Spinal cord (tissue), 10 donors: ENCODE results near the gene TRMT44. TPM values are rescaled to one million over a fixed set of nuclear protein-coding genes. Genes with fewer than 3 reads are reported as not detected.
"Not testable (repeated sequence)": the region's sequence is repeated elsewhere in the genome, so short reads cannot be mapped to it uniquely, and the experiment has no call there.

ENCODE experiments used
- DNase-seq, 6 donors: peaks; one replicate each; pipeline versions ENCODE4 v3.0.0 to v3.0.0-alpha.2; 2013 to 2015; ENCODE audit warnings: low spot score in 6 of 6, low read depth in 4 of 6
- H3K27ac ChIP-seq: one replicate; pipeline ENCODE4 v1.5.1; 2013; ENCODE audit warnings: low read depth, low read length, control low read depth
- H3K27me3 ChIP-seq: one replicate; pipeline ENCODE4 v1.6.1; 2013; ENCODE audit warnings: low read length; ENCODE audit not compliant: control insufficient read depth, insufficient read depth
- H3K36me3 ChIP-seq: one replicate; pipeline ENCODE4 v1.6.1; 2013; ENCODE audit warnings: low read length; ENCODE audit not compliant: control insufficient read depth, insufficient read depth
- H3K4me1 ChIP-seq: one replicate; pipeline ENCODE4 v1.6.1; 2013; ENCODE audit warnings: low read length; ENCODE audit not compliant: control insufficient read depth, insufficient read depth
- H3K4me3 ChIP-seq: one replicate; pipeline ENCODE4 v1.5.1; 2013; ENCODE audit warnings: low read depth, low read length, control low read depth
- H3K9me3 ChIP-seq: one replicate; pipeline ENCODE4 v1.6.1; 2013; ENCODE audit warnings: low read length; ENCODE audit not compliant: control insufficient read depth, insufficient read depth
- WGBS: methylation state at CpG from one replicate; pipeline ENCODE4 v1.1.5; 2013; ENCODE audit warnings: missing lambda C conversion rate; ENCODE audit not compliant: insufficient coverage; 5-methylcytosine and 5-hydroxymethylcytosine counted together
- polyA plus RNA-seq, 2 donors: library from polyadenylated mRNA; unstranded; fragments of 120-200 nt; gene quantifications; one replicate each; pipeline ENCODE4 v1.2.1, GENCODE V29; 2013; ENCODE audit not compliant: insufficient read length in 2 of 2
- total RNA-seq, 2 donors: library from RNA; depleted of rRNA in 1 of 2; stranded (reverse); fragments of 120-200 nt in 1 of 2; fragments of >200 nt in 1 of 2; gene quantifications; one replicate each; pipeline versions ENCODE4 v1.2.3 to v1.2.4, GENCODE V29; 2013 to 2014
- donor health status: healthy.

Gene TRMT44
- total and polyA plus RNA-seq, 4 donors, result 13.9 to 23.1 (median 15.5) TPM

DNA sequence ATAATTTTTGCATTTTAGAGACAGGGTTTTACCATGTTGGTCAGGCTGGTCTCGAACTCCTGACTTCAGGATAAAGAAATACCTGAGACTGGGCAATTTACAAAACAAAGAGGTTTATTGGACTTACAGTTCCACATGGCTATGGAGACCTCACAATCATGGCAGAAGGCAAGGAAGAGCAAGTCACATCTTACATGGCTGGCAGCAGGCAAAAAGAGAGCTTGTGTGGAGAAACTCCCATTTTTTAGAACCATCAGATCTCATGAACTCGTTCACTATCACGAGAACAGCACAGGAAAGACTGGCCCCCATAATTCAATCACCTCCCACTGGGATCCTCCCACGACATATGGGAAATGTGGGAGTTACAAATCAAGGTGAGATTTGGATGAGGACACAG lies 72.5 kb downstream of the TRMT44 start:
- 0% methylated on average over 1 of the region's 4 CpGs for WGBS
- not testable (repeated sequence) for H3K27me3 ChIP-seq, H3K9me3 ChIP-seq, DNase-seq, H3K36me3 ChIP-seq, H3K4me3 ChIP-seq, H3K27ac ChIP-seq
- H3K4me1 ChIP-seq, result peaks cover 20% of the 10 kb centered on the region

DNA sequence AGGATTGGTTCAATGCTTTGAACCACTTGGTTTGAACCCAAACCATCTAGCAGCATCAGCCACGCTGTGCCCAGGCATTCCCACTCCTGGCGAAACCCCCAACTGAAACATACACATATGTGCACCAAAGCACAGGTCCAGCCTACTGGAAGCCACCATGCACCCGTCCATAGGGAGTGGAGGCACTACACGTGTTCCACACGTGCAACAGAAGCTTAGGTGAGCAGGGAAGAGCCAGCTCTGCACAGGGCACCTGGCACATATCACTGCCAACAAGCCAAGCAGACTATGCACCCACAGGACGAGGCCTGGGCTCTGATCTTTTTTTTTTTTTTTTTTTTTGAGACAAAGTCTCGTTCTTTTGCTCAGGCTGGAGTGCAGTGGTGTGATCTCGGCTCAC lies 73.4 kb downstream of the TRMT44 start:
- H3K36me3 ChIP-seq, result peaks cover 3% of the 10 kb centered on the region
- H3K4me3 ChIP-seq, result no peak overlapping the region
- peaks cover 2% of the 10 kb centered on the region for H3K9me3 ChIP-seq
- H3K4me1 ChIP-seq, result peaks cover 12% of the 10 kb centered on the region
- DNase-seq, result no peak
- WGBS, result 92% methylated on average over 7 of the region's 8 CpGs
- no peaks in the 10 kb centered on the region for H3K27me3 ChIP-seq
- no peak overlapping the region for H3K27ac ChIP-seq

DNA sequence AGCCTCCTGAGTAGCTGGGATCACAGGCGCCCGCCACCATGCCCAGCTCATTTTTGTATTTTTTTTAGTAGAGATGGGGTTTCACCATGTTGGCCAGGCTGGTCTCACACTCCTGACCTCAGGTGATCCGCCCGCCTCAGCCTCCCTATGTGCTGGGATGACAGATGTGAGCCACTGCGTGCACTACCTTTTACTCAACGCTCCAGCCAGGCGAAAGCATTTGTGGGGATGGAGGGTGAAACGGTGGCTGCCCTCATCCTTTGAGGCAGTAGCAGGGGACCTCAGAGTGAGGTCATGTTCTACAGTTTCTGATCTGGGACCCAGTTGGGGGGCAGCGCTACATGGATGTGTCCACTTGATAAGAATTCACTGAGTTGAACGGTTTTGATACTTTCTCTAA lies 73.8 kb downstream of the TRMT44 start:
- H3K4me1 ChIP-seq, result peaks cover 8% of the 10 kb centered on the region

DNA sequence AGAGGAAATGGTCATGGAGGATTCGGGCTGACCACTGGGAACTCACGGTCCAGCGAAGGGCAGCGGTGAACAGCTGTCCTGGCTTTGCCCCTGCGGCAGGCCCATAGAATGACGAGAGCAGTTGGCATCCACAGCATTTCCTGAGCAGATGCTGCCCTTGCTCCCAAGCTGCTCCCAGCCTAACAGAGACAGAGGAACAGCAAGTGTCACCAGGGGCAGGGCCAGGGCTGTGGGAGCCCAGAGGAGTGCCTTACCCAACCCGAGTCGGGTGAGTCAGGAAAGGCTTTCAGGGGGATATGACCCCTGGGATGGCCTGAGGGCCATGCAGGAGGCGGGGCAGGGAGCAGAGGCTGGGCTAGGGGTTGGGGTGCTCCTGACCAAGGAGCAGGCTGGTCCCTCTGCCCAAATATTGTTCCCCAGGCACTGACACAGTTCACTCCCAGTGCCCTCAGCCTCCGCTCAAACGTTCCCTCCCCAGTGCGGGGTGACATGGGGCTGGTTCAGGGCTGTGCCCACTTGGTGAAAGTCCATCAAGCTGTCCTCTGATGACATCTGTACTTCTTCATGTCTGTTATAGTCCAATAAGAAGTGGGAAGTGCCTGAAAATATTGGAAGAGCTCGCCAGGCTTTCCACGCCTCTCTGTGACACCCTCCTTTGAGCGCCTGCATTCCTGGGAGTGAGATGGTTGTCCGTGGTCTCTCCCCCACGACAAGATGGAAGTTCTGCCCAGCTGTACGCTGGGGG lies 74.9 kb downstream of the TRMT44 start:
- 78% methylated on average over 11 of the region's 18 CpGs for WGBS
- Histone ChIP-seq H3K36me3 (no peaks in the 10 kb centered on the region), H3K9me3 (peaks cover 2% of the 10 kb centered on the region), H3K27ac (no peak overlapping the region), H3K4me1 (no peaks in the 10 kb centered on the region), H3K27me3 (no peaks in the 10 kb centered on the region), H3K4me3 (no peak overlapping the region)
- DNase-seq, result no peak

More for the DNA sequence above, 73.8 kb downstream of the TRMT44 start:
- no peaks in the 10 kb centered on the region for H3K27me3 ChIP-seq
- H3K27ac ChIP-seq, result no peak overlapping the region
- DNase-seq, result no peak
- 89% methylated on average over 10 of the region's 10 CpGs for WGBS
- peaks cover 2% of the 10 kb centered on the region for H3K9me3 ChIP-seq
- H3K36me3 ChIP-seq, result peaks cover 3% of the 10 kb centered on the region
- no peak overlapping the region for H3K4me3 ChIP-seq

DNA sequence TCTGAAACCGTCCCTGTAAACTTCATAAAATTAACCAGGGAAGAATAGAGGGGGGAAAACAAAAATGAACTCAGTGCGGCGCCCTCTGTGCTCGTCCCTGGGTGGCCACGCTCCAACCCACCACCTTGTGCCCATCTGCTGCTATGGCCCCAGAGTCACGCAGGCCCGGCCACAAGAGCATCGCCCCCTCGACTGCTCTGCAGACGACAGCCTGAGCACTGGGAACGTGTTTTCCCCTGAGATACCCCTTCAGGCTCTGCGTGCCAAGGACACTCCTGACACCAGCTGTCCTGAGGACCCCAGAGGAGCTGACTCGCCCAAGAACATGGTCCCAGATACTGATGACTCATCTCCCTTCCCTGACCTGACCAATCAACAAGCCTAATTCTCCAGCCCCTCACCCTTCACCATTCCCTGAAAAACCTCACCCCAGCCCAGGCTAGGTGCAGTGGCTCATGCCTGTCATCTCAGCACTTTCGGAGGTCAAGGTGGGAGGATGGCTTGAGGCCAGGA lies 75.5 kb downstream of the TRMT44 start:
- DNase-seq, result no peak
- H3K27ac ChIP-seq, result no peak overlapping the region
- WGBS, result 84% methylated on average over 12 of the region's 14 CpGs

DNA sequence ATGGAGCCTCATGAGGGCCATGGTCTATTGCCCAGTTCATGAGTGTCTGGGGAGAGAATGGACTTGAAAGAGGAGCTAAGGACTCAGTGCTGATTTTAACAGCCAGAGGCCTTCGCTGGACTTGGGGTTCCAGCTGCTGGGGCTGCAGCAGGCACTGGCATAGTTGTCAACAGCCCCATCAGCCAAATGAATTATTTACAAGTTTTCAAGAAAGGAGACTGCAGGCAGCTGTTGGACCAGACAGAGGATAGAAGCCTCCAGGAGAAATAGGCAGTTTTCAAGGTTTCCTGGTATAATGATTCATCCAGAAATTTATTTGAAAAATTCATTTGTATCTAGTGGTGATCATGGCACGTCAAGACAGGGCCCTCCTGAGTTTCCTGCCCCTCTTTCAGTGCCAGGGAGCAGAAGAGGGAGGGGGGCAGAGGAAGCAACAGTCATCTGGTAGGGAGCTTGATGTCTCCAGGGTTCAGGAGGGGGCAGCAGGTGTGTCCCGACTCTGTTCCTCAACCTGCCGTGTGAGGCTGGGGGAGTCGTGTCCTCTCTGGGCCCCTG lies 76.5 kb downstream of the TRMT44 start:
- Histone ChIP-seq H3K4me1 (no peaks in the 10 kb centered on the region), H3K4me3 (no peak overlapping the region), H3K27ac (no peak overlapping the region), H3K27me3 (no peaks in the 10 kb centered on the region), H3K9me3 (peaks cover 2% of the 10 kb centered on the region), H3K36me3 (no peaks in the 10 kb centered on the region)
- DNase-seq, result peak in 1 of 6 donors; percentile 8
- 84% methylated on average over 5 of the region's 5 CpGs for WGBS

More for the DNA sequence above, 75.5 kb downstream of the TRMT44 start:
- Histone ChIP-seq H3K4me1 (no peaks in the 10 kb centered on the region), H3K36me3 (no peaks in the 10 kb centered on the region), H3K27me3 (no peaks in the 10 kb centered on the region), H3K4me3 (no peak overlapping the region), H3K9me3 (peaks cover 2% of the 10 kb centered on the region)

DNA sequence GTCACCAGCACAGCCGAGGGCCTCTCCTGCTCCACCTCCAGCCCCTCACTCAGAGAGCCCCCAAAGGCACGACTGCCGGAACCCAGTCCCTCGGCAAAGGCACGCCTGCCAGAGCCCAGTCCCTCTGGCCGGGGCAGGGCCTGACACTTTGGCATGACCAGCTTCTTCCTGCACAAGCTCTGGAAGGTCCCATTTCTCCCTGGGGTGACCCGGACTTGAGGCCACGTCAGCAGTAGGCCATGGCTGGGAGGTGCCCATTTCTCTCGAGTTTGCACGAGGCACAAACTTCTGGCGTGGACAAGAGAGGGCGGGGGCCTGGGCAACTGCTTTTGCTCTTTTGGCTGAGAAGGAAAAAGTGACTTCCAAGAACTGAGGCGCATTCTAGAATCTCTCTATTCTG lies 77.4 kb downstream of the TRMT44 start:
- WGBS, result 80% methylated on average over 13 of the region's 13 CpGs
- Histone ChIP-seq H3K36me3 (no peaks in the 10 kb centered on the region), H3K4me1 (no peaks in the 10 kb centered on the region), H3K27ac (no peak overlapping the region), H3K4me3 (no peak overlapping the region), H3K9me3 (peaks cover 2% of the 10 kb centered on the region), H3K27me3 (no peaks in the 10 kb centered on the region)
- no peak for DNase-seq

DNA sequence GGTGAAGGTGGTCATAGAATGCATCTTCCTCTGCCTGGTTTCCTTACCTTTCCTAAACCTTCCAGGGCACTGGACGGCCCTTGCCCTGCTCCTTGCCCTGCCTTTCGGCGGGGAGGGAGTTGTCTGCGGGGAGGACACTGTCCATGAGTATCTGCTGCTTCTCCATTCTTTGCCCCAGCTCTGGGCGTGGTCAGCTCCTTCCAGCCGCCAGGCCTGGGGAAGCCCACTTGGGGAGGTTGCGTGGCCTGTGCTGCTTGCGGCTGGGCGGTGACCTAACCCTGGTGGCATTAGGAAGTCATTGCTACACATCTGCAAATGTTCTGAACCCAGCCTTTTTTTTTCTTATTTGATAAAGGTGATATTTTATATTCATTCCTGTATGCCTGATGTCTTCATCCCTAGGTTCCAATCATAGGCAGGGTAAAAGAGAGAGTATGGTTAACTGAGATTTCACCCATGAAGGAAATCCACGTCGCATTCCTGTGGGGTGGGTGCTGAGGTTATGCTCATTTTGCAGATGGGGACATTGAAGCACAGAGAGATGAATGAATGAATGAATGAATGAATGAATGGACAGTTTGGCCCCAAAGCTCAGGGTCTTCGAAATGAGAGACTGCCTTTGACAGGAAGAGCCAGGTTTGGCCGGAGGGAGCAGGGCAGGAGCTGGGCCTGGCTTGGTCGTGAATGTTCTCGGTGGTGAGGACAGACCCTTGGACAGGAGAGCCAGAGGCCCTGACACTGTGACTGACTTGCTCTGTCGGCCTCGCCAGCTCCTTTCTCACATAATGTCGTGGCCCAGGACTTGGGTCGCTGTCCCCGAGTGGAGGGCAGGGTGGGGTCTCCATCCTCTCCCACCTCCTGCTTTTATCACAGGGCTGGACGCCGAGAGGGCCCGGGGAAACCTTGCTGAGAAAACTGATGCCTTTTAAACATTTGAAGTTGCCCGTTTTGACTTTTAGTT lies 81.9 kb downstream of the TRMT44 start:
- Histone ChIP-seq H3K4me1 (no peaks in the 10 kb centered on the region), H3K27ac (no peak overlapping the region), H3K9me3 (no peaks in the 10 kb centered on the region), H3K27me3 (no peaks in the 10 kb centered on the region), H3K36me3 (no peaks in the 10 kb centered on the region), H3K4me3 (no peak overlapping the region)
- DNase-seq, result no peak
- 79% methylated on average over 16 of the region's 24 CpGs for WGBS

DNA sequence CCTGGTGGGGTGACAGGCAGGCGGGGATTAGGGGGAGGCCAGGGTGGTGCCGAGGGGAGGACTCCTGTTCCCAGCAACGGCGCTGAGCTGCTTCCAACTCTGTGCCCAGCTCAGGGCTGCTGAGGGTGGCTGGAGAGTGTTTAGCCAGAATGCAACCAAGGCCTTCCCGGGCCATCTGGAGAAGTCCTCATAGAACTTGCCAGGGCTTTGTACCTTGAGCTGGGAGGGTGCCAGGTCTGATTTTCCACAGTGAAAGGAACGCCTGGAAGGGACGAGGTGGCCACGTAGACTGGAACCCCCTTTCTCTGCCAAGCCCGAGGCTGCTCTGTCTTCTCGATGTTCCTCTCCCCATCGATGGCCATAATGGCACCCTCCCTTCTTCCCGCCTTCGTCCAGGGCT lies 82.6 kb downstream of the TRMT44 start:
- Histone ChIP-seq H3K27me3 (no peaks in the 10 kb centered on the region), H3K27ac (no peak overlapping the region), H3K9me3 (no peaks in the 10 kb centered on the region), H3K36me3 (no peaks in the 10 kb centered on the region), H3K4me3 (no peak overlapping the region), H3K4me1 (no peaks in the 10 kb centered on the region)
- 81% methylated on average over 12 of the region's 13 CpGs for WGBS
- DNase-seq, result no peak
